A549 treated with Mapracorat at 1 μM for 4 hours (cell line): Measurements from ENCODE around the gene SIX2. TPM values are rescaled to one million over a fixed set of nuclear protein-coding genes. Genes with fewer than 3 reads are reported as not detected.

Source experiments
- total RNA-seq: library from RNA; stranded (reverse); fragments of 200-300 nt; extraction: Qiagen RNA extraction; gene quantifications from 5 replicates; pipeline ENCODE4 v1.2.3, GENCODE V29; 2022

The SIX2 gene
- 0.96 to 1.4 TPM (median 1.2 TPM) in 5 replicates for total RNA-seq

DNA sequence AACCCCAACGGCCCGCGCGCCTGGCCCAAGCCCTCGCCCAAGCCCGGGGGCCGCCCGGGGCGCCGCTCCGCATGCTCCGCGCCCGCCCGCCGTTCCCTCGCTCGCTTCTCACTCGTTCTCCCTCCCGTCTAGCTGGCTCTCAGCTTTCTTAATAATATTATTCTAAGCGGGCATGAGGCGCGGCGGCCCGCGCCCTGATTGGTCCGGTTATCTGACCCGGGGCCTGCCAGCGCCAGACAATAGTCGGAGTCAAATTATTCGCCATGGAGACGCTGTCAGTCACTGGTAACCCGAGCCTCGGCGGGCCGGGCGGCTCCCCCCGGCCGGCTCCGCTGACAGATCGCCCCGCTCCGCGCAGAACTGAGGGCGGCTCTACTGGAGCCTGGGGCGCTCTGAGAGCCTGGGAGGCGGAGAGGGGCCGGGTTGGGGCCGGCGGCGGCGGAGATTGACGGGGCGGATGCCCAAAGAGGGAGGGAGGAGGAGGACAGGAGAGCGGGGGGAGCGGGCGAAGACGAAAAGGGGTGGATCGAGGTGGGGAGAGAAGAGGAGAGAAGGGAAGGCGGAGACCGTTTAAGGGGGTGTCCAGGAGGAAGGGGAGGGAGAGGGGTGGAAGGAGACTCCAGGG lies at the start of gene SIX2:
Gene SIX2, minus strand, starts transcription at position 150 of the 625 bp plus-strand sequence. CDS start 342 bp downstream, outside the sequence.

Other genes with a start within 250 kb of the SIX2 start
- gene SIX3, start 67.8 kb downstream of the SIX2 start, total RNA-seq = 1.2 to 2.4 TPM (median 1.9 TPM) in 5 replicates